ENCODE data around the gene CRACR2B.
A peak's percentile ranks its signal among the peaks of the same experiment; 100 is the strongest.

The CRACR2B gene

GRCh38 chr11:839875-840617 lies 12.3 kb downstream of the CRACR2B start:
- DNase-seq = no peak

- DNase-seq = no peak
Measured at GRCh38 chr11:841981-842369, 14.3 kb downstream of the CRACR2B start.

GRCh38 chr11:842370-843002 lies 14.8 kb downstream of the CRACR2B start, which contains the start of the genes POLR2L and TSPAN4:
Gene POLR2L, minus strand, starts transcription at chr11:842529. Its CDS starts 21 bp downstream, at chr11:842508.
Gene TSPAN4, plus strand, starts transcription at chr11:842852. Its CDS starts 7,453 bp downstream, at chr11:850305.
- peak; percentile 78 for DNase-seq

- DNase-seq = no peak
Measured at GRCh38 chr11:843086-843734, 15.5 kb downstream of the CRACR2B start.

- no peak for DNase-seq
Measured at GRCh38 chr11:843818-844692, 16.3 kb downstream of the CRACR2B start.

- no peak for DNase-seq
Measured at GRCh38 chr11:844693-845644, 17.2 kb downstream of the CRACR2B start.

- DNase-seq = no peak
Measured at GRCh38 chr11:845872-846495, 18.3 kb downstream of the CRACR2B start.

- no peak for DNase-seq
Measured at GRCh38 chr11:846496-847098, 18.9 kb downstream of the CRACR2B start.

GRCh38 chr11:847876-848275 lies 20.2 kb downstream of the CRACR2B start:
- no peak for DNase-seq

- DNase-seq = peak; percentile 51
Measured at GRCh38 chr11:848380-848931, 20.7 kb downstream of the CRACR2B start.

GRCh38 chr11:849104-849824 lies 21.5 kb downstream of the CRACR2B start:
- DNase-seq = no peak

- DNase-seq = no peak
Measured at GRCh38 chr11:849951-850774, 22.4 kb downstream of the CRACR2B start.

GRCh38 chr11:850775-851763 lies 23.4 kb downstream of the CRACR2B start:
- no peak for DNase-seq

- no peak for DNase-seq
Measured at GRCh38 chr11:852762-853161, 25.0 kb downstream of the CRACR2B start.

- no peak for DNase-seq
Measured at GRCh38 chr11:853682-854448, 26.1 kb downstream of the CRACR2B start.

- DNase-seq = no peak
Measured at GRCh38 chr11:854601-855329, 27.0 kb downstream of the CRACR2B start.

Data from activated CD4-positive, alpha-beta T cell treated with anti-CD3 and anti-CD28 coated beads for 1 hour (primary cell).